Epithelial cell of prostate (primary cell): ENCODE data around the gene PLS1.
A peak's percentile ranks its signal among the peaks of the same experiment; 100 is the strongest.
"Not testable (repeated sequence)": the region's sequence is repeated elsewhere in the genome, so short reads cannot be mapped to it uniquely, and the experiment has no call there.

Experiments
- DNase-seq: peaks from one replicate; pipeline ENCODE4 v3.0.0-alpha.2; 2011; ENCODE audit warnings: low read depth, low spot score
- H3K27ac ChIP-seq: fragments of 450-650 bp; 2 replicates; pipeline ENCODE4 v1.5.1; 2017; ENCODE audit warnings: mild to moderate bottlenecking

PLS1 gene

GRCh38 chr3:142595141-142595540, 1.1 kb upstream of the PLS1 start:
- DNase-seq = no peak
- H3K27ac ChIP-seq = peak overlapping the region; percentile 77

GRCh38 chr3:142595581-142595950, 627 bp upstream of the PLS1 start:
- H3K27ac ChIP-seq = peak overlapping the region; percentile 77
- no peak for DNase-seq

GRCh38 chr3:142596726-142597088, 514 bp downstream of the PLS1 start:
- H3K27ac ChIP-seq = peak overlapping the region; percentile 77
- DNase-seq = no peak

- no peak overlapping the region for H3K27ac ChIP-seq
- DNase-seq = no peak
Observed at GRCh38 chr3:142597906-142598305, 1.7 kb downstream of the PLS1 start.

- no peak for DNase-seq
- H3K27ac ChIP-seq = no peak overlapping the region
Observed at GRCh38 chr3:142601713-142602112, 5.5 kb downstream of the PLS1 start.

- DNase-seq = no peak
- no peak overlapping the region for H3K27ac ChIP-seq
Observed at GRCh38 chr3:142602619-142603385, 6.6 kb downstream of the PLS1 start.

GRCh38 chr3:142603386-142603705, 7.2 kb downstream of the PLS1 start:
- DNase-seq = not testable (repeated sequence)

GRCh38 chr3:142604940-142605339, 8.7 kb downstream of the PLS1 start:
- no peak overlapping the region for H3K27ac ChIP-seq
- DNase-seq = no peak

More at GRCh38 chr3:142603386-142603705, 7.2 kb downstream of the PLS1 start:
- not testable (repeated sequence) for H3K27ac ChIP-seq

- no peak overlapping the region for H3K27ac ChIP-seq
- no peak for DNase-seq
Observed at GRCh38 chr3:142608631-142609030, 12.4 kb downstream of the PLS1 start.

GRCh38 chr3:142609136-142609535, 12.9 kb downstream of the PLS1 start:
- H3K27ac ChIP-seq = no peak overlapping the region
- DNase-seq = no peak

GRCh38 chr3:142611206-142611605, 15.0 kb downstream of the PLS1 start:
- no peak for DNase-seq
- no peak overlapping the region for H3K27ac ChIP-seq

GRCh38 chr3:142613491-142613890, 17.3 kb downstream of the PLS1 start:
- peak; percentile 51 for DNase-seq
- peak overlapping the region; percentile 62 for H3K27ac ChIP-seq

GRCh38 chr3:142614059-142614626, 17.9 kb downstream of the PLS1 start:
- no peak for DNase-seq

GRCh38 chr3:142615171-142615570, 19.0 kb downstream of the PLS1 start:
- no peak for DNase-seq
- H3K27ac ChIP-seq = no peak overlapping the region

More at GRCh38 chr3:142614059-142614626, 17.9 kb downstream of the PLS1 start:
- H3K27ac ChIP-seq = peak overlapping the region; percentile 62

- peak overlapping the region; percentile 51 for H3K27ac ChIP-seq
- no peak for DNase-seq
Observed at GRCh38 chr3:142618917-142619461, 22.8 kb downstream of the PLS1 start.

GRCh38 chr3:142622405-142622804, 26.2 kb downstream of the PLS1 start:
- no peak for DNase-seq

GRCh38 chr3:142623194-142623593, 27.0 kb downstream of the PLS1 start:
- DNase-seq = no peak
- H3K27ac ChIP-seq = no peak overlapping the region

More at GRCh38 chr3:142622405-142622804, 26.2 kb downstream of the PLS1 start:
- H3K27ac ChIP-seq = no peak overlapping the region

GRCh38 chr3:142624341-142625152, 28.4 kb downstream of the PLS1 start:
- H3K27ac ChIP-seq = no peak overlapping the region
- no peak for DNase-seq

GRCh38 chr3:142625153-142625440, 28.9 kb downstream of the PLS1 start:
- DNase-seq = no peak
- H3K27ac ChIP-seq = no peak overlapping the region

- H3K27ac ChIP-seq = no peak overlapping the region
- no peak for DNase-seq
Observed at GRCh38 chr3:142626971-142627370, 30.8 kb downstream of the PLS1 start.

- H3K27ac ChIP-seq = no peak overlapping the region
- DNase-seq = no peak
Observed at GRCh38 chr3:142628801-142629200, 32.6 kb downstream of the PLS1 start.
